GM19463 (cell line): ENCODE measurements around the gene TMOD1.

Experiments used
- ATAC-seq: cut with Tn5 transposase; IDR thresholded peaks from one replicate; pipeline ENCODE4 v1.9.1; 2021; ENCODE audit warnings: mild to moderate bottlenecking, moderate library complexity; ENCODE audit not compliant: unreplicated experiment

Gene TMOD1

DNA sequence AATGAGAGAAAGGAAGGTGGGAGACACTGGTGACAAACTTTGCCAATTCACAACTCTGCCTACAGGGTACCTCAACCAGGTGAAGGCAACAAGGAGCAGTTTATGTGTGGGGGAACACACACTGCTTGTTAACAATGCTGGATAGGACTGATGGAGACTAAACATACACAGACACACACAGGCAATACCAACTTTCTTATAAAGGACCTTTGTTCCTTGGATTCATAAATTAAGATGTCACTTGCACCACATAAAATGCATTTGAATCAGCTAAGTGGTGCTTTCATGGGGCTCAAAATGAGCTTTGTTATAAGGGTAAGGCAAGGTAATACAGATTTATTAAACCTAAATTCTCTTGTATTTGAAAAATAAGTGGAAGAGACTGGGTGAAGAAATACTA lies 127.7 kb downstream of the TMOD1 start:
- ATAC-seq, result no peak

DNA sequence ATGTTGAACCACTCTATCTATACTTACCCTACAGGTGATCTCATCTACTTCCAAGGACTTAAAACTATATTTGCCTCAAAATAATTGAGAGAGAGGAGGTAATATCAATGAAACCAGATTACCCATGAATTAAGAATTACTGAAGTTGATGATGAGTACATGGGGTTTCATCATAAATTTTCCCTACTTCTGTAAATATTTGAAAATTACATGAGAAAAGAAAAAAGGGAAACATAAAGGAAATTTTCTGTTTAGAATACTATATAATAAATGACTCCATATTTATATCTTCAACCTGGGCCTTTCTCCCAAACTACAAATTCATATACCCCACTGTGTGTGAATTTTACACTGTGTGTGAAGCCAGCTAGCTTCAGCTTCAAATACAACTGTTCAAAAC lies 129.1 kb downstream of the TMOD1 start:
- no peak for ATAC-seq

DNA sequence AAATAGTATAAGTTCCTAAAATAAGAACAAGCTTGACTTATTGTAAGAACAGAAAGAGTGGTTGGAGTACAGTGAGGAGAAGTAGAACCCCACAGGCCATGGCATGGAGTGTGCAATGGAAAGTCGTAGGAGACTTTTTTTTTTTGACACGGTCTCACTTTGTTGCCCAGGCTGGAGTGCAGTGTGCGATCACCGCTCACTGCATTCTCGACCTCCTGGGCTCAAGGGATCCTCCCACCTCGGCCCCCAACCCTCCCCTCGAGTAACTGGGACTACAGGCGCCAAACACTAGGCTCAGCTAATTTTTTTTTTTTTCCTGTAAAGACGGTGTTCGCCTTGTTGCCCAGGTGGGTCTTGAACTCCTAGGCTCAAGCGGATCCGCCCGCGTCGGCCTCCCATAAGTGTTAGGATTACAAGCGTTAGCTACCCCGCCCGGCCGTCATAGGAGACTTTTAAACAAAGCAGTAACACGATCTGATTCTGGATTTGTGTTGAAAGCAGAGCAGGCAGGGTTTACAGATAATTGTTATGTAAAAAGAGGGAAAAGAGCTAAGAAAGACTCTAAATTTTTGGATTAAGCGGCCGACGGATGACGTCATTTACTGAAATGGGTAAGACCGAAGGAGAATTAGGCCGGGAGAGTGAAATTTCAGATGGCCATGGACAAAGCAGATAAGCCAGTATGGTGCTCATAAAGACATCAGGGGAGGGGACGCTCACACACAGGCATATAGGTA lies 130.9 kb downstream of the TMOD1 start:
- ATAC-seq, result peak; percentile 1

DNA sequence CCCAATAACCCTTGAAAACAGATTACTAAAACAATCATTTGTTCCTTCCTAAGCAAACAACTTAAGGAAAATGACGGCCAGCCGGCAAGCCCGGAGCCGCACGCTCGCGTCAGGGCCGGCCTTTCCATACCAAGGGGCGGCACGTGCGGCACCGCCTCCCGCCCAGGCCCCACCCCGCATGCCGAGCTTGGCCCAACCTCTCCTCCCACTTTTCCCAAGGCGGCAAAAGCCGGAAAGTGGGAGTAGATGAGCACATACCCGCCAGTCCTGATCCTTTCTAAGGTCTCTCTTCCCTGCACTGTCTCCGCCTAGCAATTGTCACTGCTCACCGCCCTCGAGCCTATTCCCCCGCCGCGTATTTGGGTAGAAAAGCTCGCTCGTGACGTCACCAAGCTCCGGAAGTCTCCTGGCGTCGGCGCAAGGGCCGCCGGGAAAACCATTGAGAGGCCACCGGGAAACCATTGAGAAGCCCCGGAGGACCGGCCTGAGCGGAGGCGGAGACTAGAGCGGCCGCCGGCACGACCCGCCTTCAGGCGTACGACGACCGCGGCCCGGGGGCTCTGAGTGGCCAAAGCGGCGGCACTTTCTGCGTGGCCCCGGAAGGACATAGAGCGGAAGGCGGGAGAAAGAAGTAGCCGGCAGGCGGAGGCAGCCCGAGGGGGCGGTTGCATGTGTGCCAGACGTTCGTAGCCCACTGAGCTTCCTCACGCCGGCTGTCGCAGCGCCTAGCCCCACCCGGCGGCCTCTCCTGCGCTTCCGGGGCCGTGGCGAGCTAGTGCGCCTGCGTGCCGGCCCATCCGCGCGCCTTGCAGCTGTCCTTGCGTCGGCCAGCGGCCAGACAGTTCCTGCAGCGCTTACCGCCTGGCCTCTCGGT lies 131.8 kb downstream of the TMOD1 start, which contains the start of the genes NCBP1 and TSTD2:
Gene NCBP1 (plus strand): TSS at position 837 of the 874 bp plus-strand sequence. CDS start 61 bp downstream, outside the sequence.
Gene TSTD2 (minus strand): TSS at position 384 of the 874 bp plus-strand sequence. CDS start 5,806 bp downstream, outside the sequence.
- ATAC-seq, result peak; percentile 82

DNA sequence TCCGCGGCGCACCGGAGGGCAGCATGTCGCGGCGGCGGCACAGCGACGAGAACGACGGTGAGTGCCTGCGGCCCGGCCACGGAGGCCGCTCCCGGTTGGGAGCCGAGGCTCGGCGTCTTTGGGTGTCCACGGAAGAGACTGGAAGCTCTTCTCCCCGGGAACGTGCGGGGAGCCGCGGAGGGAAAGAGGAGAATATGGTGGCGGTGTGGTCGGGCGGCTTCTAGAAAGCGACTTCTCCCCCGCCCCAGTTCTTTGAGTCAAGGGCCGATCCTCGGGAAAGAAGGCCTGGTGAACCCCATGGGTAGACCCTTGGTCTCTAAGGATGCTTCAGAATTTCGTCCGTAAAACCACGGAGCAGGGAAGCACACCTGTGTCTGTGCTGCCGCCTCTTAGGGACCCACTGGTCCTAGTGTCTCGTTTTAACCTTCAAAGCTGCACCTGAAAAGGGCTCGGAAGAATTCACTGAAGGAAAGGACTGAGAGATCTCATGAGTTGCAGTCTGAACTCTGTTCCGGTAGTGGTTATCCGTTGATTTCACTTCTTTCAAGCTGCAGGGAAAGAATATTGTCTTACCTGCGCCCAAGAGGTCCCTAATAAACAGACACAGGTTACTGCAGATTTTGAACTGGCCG lies 132.5 kb downstream of the TMOD1 start:
- no peak for ATAC-seq

DNA sequence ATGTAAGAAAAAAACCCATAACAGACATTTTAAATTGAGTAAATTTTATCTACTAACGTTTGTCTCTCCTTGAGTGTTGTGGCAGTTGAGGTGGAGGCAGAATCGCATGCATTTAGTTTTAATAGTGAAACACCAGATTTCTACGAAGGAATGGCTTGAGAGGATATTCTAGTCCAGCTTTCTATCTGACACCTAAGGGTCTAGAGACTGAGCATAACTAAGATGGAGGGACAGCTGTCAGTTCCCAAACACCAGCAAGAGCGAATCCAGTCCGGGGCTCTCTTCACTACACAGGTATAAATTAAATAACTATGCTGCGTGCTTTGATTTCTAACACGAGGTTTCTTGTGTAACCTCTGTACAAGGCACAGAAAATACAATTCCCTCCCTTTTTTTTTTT lies 133.6 kb downstream of the TMOD1 start:
- ATAC-seq, result no peak

DNA sequence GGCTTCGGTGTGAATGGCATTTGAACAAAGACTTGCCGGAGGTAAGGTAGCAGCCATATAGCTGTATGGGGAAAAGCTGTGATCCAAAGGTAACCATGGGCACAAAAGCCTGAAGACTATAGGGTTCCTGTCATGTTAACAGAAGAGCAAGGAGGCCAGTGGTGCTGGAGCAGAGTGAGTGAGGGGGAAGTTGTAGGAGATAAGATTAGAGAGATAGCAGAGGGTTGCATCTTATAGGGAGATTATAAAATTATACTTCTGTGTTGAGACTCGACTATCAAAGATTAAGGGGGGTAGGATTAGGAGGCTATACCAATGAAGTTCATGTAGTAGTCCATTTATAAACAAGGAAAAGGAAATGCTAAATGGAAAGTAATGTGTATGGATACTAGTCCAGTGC lies 135.4 kb downstream of the TMOD1 start:
- no peak for ATAC-seq

DNA sequence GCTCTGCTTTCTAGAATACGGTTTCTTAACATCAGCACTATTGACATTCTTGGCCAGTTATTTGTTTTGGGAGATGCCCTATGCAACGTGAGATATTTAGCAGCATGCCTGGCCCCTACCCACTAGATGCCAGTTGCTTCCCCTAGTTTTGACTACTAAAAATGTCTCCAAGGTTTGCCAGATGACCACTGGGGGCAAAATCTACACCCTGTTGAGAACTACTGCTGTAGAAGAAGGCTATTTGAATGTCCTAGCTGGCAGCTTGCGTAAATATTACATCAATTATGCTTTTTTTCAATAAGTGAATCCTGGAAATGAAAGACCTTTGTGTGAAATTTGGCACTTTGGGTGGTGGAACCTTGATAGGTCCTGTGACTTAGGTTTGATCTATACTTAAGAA lies 137.2 kb downstream of the TMOD1 start:
- no peak for ATAC-seq

DNA sequence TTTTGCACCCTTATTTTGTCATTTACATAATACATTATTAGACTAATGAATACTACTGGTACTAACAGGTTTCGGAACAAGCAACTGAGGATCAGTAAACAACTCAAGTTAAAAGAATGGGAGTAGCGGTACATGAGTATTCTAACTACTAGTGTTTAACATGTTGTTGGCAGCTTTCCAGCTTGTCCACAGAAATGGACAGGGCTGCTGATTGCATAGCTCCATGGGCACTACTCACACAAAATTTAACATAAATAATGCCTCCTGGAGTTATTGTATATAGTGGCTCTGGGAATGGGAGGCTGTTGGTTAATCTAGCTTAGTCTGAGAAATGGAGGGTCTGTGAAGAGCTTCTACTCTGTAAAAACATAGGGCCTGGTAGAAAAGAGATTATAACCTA lies 138.9 kb downstream of the TMOD1 start:
- no peak for ATAC-seq

DNA sequence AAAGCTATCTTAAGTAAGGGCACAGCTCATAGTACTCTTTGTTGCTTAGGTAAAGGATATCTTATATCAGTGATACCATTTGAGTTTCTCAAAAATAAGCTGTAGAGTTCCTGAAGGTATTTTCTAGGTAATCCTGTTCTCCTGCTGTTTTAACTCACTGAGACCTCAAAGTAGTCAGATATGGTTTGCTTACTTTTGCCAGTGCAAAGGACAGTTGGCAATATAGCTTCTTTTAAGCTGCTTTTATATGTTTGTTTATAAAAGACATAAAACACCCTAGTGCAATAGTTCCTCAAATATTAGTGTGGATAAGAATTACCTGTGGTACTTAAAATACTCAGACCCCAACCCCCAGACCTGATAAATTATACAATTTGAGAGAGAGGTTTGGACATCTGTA lies 144.3 kb downstream of the TMOD1 start:
- ATAC-seq, result no peak

DNA sequence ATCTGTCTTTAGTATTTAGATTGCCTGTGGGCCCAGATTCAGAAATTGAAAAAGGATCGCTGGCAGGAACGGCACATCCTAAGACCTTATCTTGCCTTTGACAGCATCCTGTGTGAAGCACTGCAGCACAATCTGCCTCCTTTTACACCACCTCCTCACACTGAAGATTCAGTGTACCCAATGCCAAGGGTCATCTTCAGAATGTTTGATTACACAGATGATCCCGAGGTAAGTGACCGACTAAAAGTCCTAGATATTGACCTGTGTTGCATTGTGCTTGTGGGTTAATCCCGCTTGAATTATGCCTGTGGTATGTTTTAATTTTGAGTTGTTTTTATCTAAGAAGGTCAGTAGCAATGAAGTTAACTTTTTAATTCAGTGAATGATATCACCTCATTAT lies 146.5 kb downstream of the TMOD1 start:
- ATAC-seq, result no peak
